ENCODE data around the gene KAZN. TPM values are rescaled to one million over a fixed set of nuclear protein-coding genes. Genes with fewer than 3 reads are reported as not detected.
A peak's percentile ranks its signal among the peaks of the same experiment; 100 is the strongest.

KAZN gene
- 25.4 and 25.6 TPM in 2 replicates for polyA plus RNA-seq (2013)

DNA sequence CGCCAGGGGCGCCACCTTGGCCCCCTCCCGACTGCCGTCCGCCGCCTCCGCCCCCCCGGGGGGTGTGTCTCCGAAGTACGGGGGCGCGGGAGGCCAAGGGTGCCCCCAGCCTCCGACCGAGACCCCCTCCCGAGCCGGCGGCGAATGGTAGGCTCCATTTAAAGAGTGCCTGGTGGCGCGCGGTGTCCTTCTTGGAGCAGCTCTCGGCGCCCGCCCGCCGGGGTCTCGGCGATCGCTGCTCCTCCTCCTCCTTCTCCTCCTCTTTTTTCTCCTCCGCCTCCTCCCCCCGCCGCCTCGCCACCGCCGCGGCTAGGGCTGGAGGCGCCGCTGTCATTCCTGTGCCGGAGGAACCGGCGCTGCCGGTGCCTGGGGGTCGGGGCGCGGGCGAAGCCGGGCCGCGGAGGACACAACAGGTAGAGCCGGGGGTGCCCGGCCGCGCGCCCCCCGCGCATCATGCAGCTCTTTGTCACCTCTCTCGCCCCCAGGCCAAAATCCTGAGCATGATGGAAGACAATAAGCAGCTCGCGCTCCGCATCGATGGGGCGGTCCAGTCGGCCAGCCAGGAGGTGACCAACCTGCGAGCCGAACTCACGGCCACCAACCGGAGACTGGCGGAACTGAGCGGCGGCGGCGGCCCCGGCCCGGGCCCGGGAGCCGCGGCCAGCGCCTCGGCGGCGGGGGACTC lies at the start of gene KAZN:
Gene KAZN (plus strand): TSS at position 188 of the 685 bp plus-strand sequence.
- H4K8ac ChIP-seq (ENCODE audit: low read depth, low read length) = peak within 1 kb of the TSS; percentile 52
- H3K4me2 ChIP-seq (ENCODE audit: low read length) = peak within 1 kb of the TSS; percentile 95
- no CpG with 5 or more reads among the region's 81 CpGs for WGBS (ENCODE audit: extremely low coverage, insufficient coverage, insufficient read length)
- H2BK120ac ChIP-seq (ENCODE audit: insufficient read depth, low read length, poor library complexity) = peak within 1 kb of the TSS; percentile 86
- peak; percentile 65 to 79 for DNase-seq
- peak within 1 kb of the TSS; percentile 43 for H3K18ac ChIP-seq (ENCODE audit: low read length)
- peak within 1 kb of the TSS; percentile 85 for H3K4ac ChIP-seq (ENCODE audit: low read depth, low read length)
- peak within 1 kb of the TSS; percentile 96 for H2BK5ac ChIP-seq (ENCODE audit: low read depth, low read length, poor library complexity)
- H3K9ac ChIP-seq (ENCODE audit: low read length) = peak within 1 kb of the TSS; percentile 50
- peak within 1 kb of the TSS; percentile 74 for H3K27ac ChIP-seq (ENCODE audit: low read depth, low read length)
- no peak within 1 kb of the TSS for H2AK5ac ChIP-seq (ENCODE audit: low read length)
- no peak within 1 kb of the TSS for H3K23ac ChIP-seq (ENCODE audit: low read length)
- H4K91ac ChIP-seq (ENCODE audit: low read depth, low read length) = peak within 1 kb of the TSS; percentile 96
- H3K36me3 ChIP-seq (ENCODE audit: control insufficient read depth in 1 of 2, insufficient read depth in 2 of 2, low read length in 2 of 2) = no peaks in the 10 kb centered on the region
- no peaks in the 10 kb centered on the region for H3K27me3 ChIP-seq (ENCODE audit: insufficient read depth, low read length)
- H2BK12ac ChIP-seq (ENCODE audit: low read length) = peak within 1 kb of the TSS; percentile 42
- peaks cover 12% of the 10 kb centered on the region for H3K79me2 ChIP-seq (ENCODE audit: control insufficient read depth, insufficient read depth, low read length, poor library complexity)
- H3K9me3 ChIP-seq (ENCODE audit: insufficient read depth, low read depth, low read length) = peaks cover 3% of the 10 kb centered on the region
- H3K4me1 ChIP-seq (ENCODE audit: control insufficient read depth in 1 of 2, insufficient read depth in 2 of 2, low read length in 2 of 2) = peaks cover 0 to 19% of the 10 kb centered on the region in 2 experiments
- peaks cover 19% of the 10 kb centered on the region for H3K79me1 ChIP-seq (ENCODE audit: low read length)
- H4K12ac ChIP-seq (ENCODE audit: low read depth, low read length) = peak within 1 kb of the TSS; percentile 73
- H3K4me3 ChIP-seq (ENCODE audit: low read depth, low read length) = peak within 1 kb of the TSS; percentile 81
- H2AFZ ChIP-seq (ENCODE audit: insufficient read depth, low read length, poor library complexity) = peak within 1 kb of the TSS; percentile 90
- H3K14ac ChIP-seq (ENCODE audit: low read length) = peak within 1 kb of the TSS; percentile 61

DNA sequence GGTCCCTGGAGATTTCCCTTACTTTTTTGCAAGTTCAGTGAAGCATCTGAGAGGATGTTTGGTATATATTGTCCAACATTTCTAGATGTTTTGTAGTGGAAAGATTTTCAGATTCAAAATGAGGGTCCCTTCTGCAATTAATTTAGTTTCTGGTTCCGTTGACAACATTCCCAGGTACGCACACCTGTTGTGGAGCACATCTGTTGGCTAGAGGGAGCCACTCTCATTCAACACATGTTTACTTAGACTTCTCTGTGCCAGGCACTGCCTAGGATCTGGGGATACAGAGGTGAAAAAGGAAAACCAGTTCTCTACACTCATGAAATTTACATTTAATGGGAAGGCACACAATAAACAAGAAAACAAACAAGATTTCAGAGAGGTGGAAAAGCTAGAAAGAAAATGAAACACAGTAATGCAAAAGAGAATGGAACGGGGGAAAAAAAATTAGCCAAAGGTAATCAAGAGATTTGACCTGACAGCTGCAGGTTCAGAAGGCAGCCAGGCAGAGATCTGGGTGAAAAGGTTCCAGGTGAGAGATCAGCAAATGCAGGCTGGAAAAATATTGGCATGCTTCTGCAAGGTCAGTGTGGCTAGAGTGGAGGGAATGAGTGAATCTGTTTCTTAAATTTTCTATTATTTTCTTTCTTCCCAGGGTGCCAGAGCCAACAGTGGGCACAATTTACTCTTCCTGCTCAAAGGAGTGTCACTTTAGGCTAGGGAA lies 48.4 kb upstream of the KAZN start:
- Histone ChIP-seq H3K27ac (ENCODE audit: low read depth, low read length) (no peak overlapping the region), H3K23ac (ENCODE audit: low read length) (no peak overlapping the region), H3K18ac (ENCODE audit: low read length) (no peak overlapping the region), H3K79me2 (ENCODE audit: control insufficient read depth, insufficient read depth, low read length, poor library complexity) (no peaks in the 10 kb centered on the region), H3K14ac (ENCODE audit: low read length) (no peak overlapping the region), H3K4me2 (ENCODE audit: low read length) (no peak overlapping the region), H2BK5ac (ENCODE audit: low read depth, low read length, poor library complexity) (no peak overlapping the region), H3K79me1 (ENCODE audit: low read length) (no peaks in the 10 kb centered on the region), H3K4me1 (ENCODE audit: control insufficient read depth in 1 of 2, insufficient read depth in 2 of 2, low read length in 2 of 2) (no peaks in the 10 kb centered on the region), H3K36me3 (ENCODE audit: control insufficient read depth in 1 of 2, insufficient read depth in 2 of 2, low read length in 2 of 2) (no peaks in the 10 kb centered on the region), H4K91ac (ENCODE audit: low read depth, low read length) (no peak overlapping the region), H3K4me3 (ENCODE audit: low read depth, low read length) (no peak overlapping the region), H3K4ac (ENCODE audit: low read depth, low read length) (no peak overlapping the region), H2AFZ (ENCODE audit: insufficient read depth, low read length, poor library complexity) (no peak overlapping the region), H3K9me3 (ENCODE audit: insufficient read depth, low read depth, low read length) (no peaks in the 10 kb centered on the region), H2AK5ac (ENCODE audit: low read length) (no peak overlapping the region), H3K9ac (ENCODE audit: low read length) (no peak overlapping the region), H2BK120ac (ENCODE audit: insufficient read depth, low read length, poor library complexity) (no peak overlapping the region), H4K12ac (ENCODE audit: low read depth, low read length) (no peak overlapping the region), H2BK12ac (ENCODE audit: low read length) (no peak overlapping the region), H4K8ac (ENCODE audit: low read depth, low read length) (no peak overlapping the region), H3K27me3 (ENCODE audit: insufficient read depth, low read length) (no peaks in the 10 kb centered on the region)
- peak in 1 of 2 donors; percentile 10 for DNase-seq
- WGBS (ENCODE audit: extremely low coverage, insufficient coverage, insufficient read length) = no CpG with 5 or more reads among the region's 3 CpGs

DNA sequence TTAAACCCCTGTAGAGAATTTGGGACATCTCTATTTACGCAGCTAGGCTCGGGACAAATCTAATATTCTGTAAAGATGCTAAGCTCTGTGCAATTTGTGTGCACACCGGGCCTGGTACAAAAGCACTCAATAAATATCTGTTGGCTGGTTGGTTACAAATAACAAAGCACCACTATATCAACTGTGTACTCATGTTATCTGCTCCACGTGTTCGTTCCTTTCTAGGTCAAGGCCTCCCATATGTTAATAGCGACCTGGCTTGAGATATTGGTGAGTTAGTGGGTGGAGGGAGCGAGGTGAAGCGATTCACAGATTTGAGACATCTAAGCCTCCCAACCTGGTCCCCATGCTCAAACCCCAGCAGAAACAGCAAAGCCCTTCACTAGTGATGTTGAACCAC lies 47.1 kb upstream of the KAZN start:
- H3K18ac ChIP-seq (ENCODE audit: low read length) = no peak overlapping the region
- no peak overlapping the region for H2BK120ac ChIP-seq (ENCODE audit: insufficient read depth, low read length, poor library complexity)
- no peak overlapping the region for H4K12ac ChIP-seq (ENCODE audit: low read depth, low read length)
- H3K79me2 ChIP-seq (ENCODE audit: control insufficient read depth, insufficient read depth, low read length, poor library complexity) = no peaks in the 10 kb centered on the region
- H4K8ac ChIP-seq (ENCODE audit: low read depth, low read length) = no peak overlapping the region
- H2BK12ac ChIP-seq (ENCODE audit: low read length) = no peak overlapping the region
- no peaks in the 10 kb centered on the region for H3K36me3 ChIP-seq (ENCODE audit: control insufficient read depth in 1 of 2, insufficient read depth in 2 of 2, low read length in 2 of 2)
- no peak overlapping the region for H3K27ac ChIP-seq (ENCODE audit: low read depth, low read length)
- no CpG with 5 or more reads among the region's 8 CpGs for WGBS (ENCODE audit: extremely low coverage, insufficient coverage, insufficient read length)
- H3K4me2 ChIP-seq (ENCODE audit: low read length) = no peak overlapping the region
- H3K79me1 ChIP-seq (ENCODE audit: low read length) = no peaks in the 10 kb centered on the region
- H4K91ac ChIP-seq (ENCODE audit: low read depth, low read length) = no peak overlapping the region
- H3K27me3 ChIP-seq (ENCODE audit: insufficient read depth, low read length) = no peaks in the 10 kb centered on the region
- no peak overlapping the region for H3K4me3 ChIP-seq (ENCODE audit: low read depth, low read length)
- DNase-seq = no peak
- H2AFZ ChIP-seq (ENCODE audit: insufficient read depth, low read length, poor library complexity) = no peak overlapping the region
- no peak overlapping the region for H3K9ac ChIP-seq (ENCODE audit: low read length)
- no peaks in the 10 kb centered on the region for H3K9me3 ChIP-seq (ENCODE audit: insufficient read depth, low read depth, low read length)
- no peaks in the 10 kb centered on the region for H3K4me1 ChIP-seq (ENCODE audit: control insufficient read depth in 1 of 2, insufficient read depth in 2 of 2, low read length in 2 of 2)
- no peak overlapping the region for H2BK5ac ChIP-seq (ENCODE audit: low read depth, low read length, poor library complexity)
- H3K4ac ChIP-seq (ENCODE audit: low read depth, low read length) = no peak overlapping the region
- H3K23ac ChIP-seq (ENCODE audit: low read length) = no peak overlapping the region
- no peak overlapping the region for H3K14ac ChIP-seq (ENCODE audit: low read length)
- no peak overlapping the region for H2AK5ac ChIP-seq (ENCODE audit: low read length)

DNA sequence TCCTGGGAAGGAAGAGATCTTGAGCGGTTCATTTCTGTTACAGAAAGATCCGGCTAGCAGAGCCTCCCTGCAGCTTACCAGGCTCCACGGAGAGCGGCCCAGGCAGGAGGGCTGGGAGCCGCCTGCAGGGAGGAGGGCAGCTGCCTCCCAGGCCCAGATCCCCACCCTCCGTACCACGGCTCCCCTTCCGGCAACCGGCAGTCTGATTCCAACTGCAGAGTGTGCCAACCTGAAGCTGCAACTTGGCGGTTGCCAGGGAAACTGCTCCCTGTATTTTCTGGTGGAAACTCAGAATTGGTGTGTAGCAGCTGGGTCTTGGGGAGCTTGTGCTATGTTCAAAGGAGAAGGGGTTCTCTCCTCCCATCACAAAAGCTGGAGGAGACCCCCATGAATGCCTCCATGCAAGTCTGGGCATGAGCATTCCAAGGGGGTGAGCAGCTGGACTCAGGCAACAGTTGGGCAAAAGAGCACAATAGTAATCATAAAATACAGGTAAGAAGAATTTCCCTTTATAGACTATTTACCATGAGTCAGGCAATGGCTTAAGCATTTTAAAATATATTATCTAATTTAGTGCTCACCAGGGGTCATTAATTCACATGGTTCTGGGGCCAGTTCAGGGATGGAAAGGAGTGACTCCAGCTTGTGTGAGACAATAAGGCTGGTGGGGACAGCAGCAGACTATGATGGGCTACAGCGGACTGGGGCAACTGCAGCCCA lies 46.1 kb upstream of the KAZN start:
- no peaks in the 10 kb centered on the region for H3K4me1 ChIP-seq (ENCODE audit: control insufficient read depth in 1 of 2, insufficient read depth in 2 of 2, low read length in 2 of 2)
- no peak overlapping the region for H4K91ac ChIP-seq (ENCODE audit: low read depth, low read length)
- no peak overlapping the region for H3K23ac ChIP-seq (ENCODE audit: low read length)
- no peak overlapping the region for H3K4me3 ChIP-seq (ENCODE audit: low read depth, low read length)
- H2BK5ac ChIP-seq (ENCODE audit: low read depth, low read length, poor library complexity) = no peak overlapping the region
- H3K27ac ChIP-seq (ENCODE audit: low read depth, low read length) = no peak overlapping the region
- no peak overlapping the region for H3K14ac ChIP-seq (ENCODE audit: low read length)
- no CpG with 5 or more reads among the region's 11 CpGs for WGBS (ENCODE audit: extremely low coverage, insufficient coverage, insufficient read length)
- H3K27me3 ChIP-seq (ENCODE audit: insufficient read depth, low read length) = no peaks in the 10 kb centered on the region
- no peak overlapping the region for H2AFZ ChIP-seq (ENCODE audit: insufficient read depth, low read length, poor library complexity)
- H3K9ac ChIP-seq (ENCODE audit: low read length) = no peak overlapping the region
- no peaks in the 10 kb centered on the region for H3K79me1 ChIP-seq (ENCODE audit: low read length)
- no peak overlapping the region for H2AK5ac ChIP-seq (ENCODE audit: low read length)
- H2BK12ac ChIP-seq (ENCODE audit: low read length) = no peak overlapping the region
- no peak overlapping the region for H3K4me2 ChIP-seq (ENCODE audit: low read length)
- no peak overlapping the region for H3K18ac ChIP-seq (ENCODE audit: low read length)
- no peak overlapping the region for H4K12ac ChIP-seq (ENCODE audit: low read depth, low read length)
- no peaks in the 10 kb centered on the region for H3K9me3 ChIP-seq (ENCODE audit: insufficient read depth, low read depth, low read length)
- H2BK120ac ChIP-seq (ENCODE audit: insufficient read depth, low read length, poor library complexity) = no peak overlapping the region
- no peak overlapping the region for H4K8ac ChIP-seq (ENCODE audit: low read depth, low read length)
- H3K4ac ChIP-seq (ENCODE audit: low read depth, low read length) = no peak overlapping the region
- no peaks in the 10 kb centered on the region for H3K36me3 ChIP-seq (ENCODE audit: control insufficient read depth in 1 of 2, insufficient read depth in 2 of 2, low read length in 2 of 2)
- no peak for DNase-seq
- no peaks in the 10 kb centered on the region for H3K79me2 ChIP-seq (ENCODE audit: control insufficient read depth, insufficient read depth, low read length, poor library complexity)
